ENCODE measurements around the gene MRPL42.

The MRPL42 gene

DNA sequence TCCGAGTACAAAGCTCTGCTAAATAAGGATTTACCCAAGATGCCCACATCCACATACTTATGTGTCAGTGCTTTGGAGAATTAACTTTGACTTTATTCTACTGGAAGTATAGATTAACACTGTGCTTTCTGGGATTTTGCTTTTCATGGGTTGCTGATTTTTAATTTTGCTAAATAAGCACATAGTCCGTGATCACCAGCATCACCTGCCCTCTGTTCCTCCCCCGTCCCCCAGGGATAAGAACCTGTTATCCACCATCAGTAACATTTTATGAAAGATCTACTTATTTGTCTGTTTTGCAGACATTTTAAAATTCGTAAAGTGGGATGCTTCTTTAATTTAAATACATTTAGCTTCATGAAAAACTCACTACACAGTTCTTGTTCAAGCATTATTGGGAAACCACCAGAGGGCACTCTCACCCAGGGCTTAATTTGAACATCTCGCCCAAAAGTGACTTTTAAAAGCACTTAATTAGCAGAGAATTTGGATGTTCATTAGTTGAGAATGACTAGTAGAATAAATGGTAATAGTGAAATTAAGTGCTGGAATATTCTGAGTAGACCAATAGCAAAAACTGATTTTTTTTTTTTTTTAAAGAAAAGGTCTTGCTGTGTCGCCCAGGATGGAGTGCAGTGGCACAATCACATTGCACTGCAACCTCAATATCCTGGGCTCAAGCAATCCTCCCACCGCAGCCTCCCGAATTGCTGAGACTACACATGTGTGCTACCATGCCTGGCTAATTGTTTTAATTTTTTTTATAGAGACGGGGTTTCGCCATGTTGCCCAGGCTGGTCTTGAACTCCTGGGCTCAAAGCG is 35.7 kb downstream of the MRPL42 start:
- no peaks in the 10 kb centered on the region for H3K27me3 ChIP-seq (ENCODE audit: low read depth, low read length)

DNA sequence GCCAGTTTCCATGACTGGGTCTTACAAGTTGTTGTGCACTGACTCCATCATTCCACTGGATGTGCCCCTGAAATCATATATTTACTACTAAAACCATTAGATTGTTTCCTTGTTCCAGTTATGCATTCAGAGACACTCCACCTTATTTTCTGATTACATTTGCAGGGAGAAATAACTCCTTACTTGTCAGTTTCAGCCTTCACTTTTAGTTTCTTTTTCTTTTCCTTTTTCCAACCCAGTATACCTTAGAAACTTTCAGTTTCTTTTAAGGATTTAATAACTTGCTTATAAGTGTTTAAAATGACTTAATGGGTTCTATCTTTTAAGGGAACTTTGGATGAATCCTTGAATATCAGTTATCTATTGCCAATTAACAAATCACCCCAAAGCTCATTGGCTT is 39.9 kb downstream of the MRPL42 start:
- H3K4me1 ChIP-seq (ENCODE audit: control insufficient read depth in 1 of 2, insufficient read depth in 2 of 2, low read length in 2 of 2): no peaks in the 10 kb centered on the region
- no peak overlapping the region for H3K27ac ChIP-seq (ENCODE audit: low read length)
- H3K4me3 ChIP-seq (ENCODE audit: low read depth in 1 of 2, low read length in 2 of 2): no peak overlapping the region
- H3K9me3 ChIP-seq (ENCODE audit: control insufficient read depth in 1 of 2, low read length in 2 of 2): no peaks in the 10 kb centered on the region
- H3K27me3 ChIP-seq (ENCODE audit: low read depth, low read length): no peaks in the 10 kb centered on the region
- H3K36me3 ChIP-seq (ENCODE audit: control insufficient read depth in 1 of 2, insufficient read depth in 2 of 2, low read length in 2 of 2): no peaks in the 10 kb centered on the region

More for the DNA sequence above, 35.7 kb downstream of the MRPL42 start:
- H3K36me3 ChIP-seq (ENCODE audit: control insufficient read depth in 1 of 2, insufficient read depth in 2 of 2, low read length in 2 of 2): peaks cover 4 to 6% of the 10 kb centered on the region in 2 donors
- no peak overlapping the region for H3K4me3 ChIP-seq (ENCODE audit: low read depth in 1 of 2, low read length in 2 of 2)
- H3K4me1 ChIP-seq (ENCODE audit: control insufficient read depth in 1 of 2, insufficient read depth in 2 of 2, low read length in 2 of 2): no peaks in the 10 kb centered on the region
- H3K27ac ChIP-seq (ENCODE audit: low read length): no peak overlapping the region
- no peaks in the 10 kb centered on the region for H3K9me3 ChIP-seq (ENCODE audit: control insufficient read depth in 1 of 2, low read length in 2 of 2)

DNA sequence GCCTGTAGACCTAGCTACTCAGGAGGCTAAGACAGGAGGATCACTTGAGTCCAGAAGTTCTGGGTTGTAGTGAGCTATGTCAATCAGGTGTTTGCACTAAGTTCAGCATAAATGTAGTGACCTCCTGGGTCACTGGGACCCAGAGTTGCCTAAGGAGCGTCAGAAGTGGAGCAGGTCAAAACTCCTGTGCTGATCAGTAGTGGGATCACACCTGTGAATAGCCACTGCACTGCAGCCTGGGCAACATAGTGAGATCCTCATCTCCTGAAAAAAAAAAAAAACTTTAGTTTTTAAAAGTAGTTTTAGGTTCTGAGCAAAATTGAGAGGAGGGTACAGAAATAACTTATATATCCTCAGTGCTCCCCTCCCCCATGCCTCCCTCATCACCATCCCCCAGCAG is 42.2 kb downstream of the MRPL42 start:
- H3K27me3 ChIP-seq (ENCODE audit: low read depth, low read length): no peaks in the 10 kb centered on the region
- H3K36me3 ChIP-seq (ENCODE audit: control insufficient read depth in 1 of 2, insufficient read depth in 2 of 2, low read length in 2 of 2): no peaks in the 10 kb centered on the region
- no peaks in the 10 kb centered on the region for H3K9me3 ChIP-seq (ENCODE audit: control insufficient read depth in 1 of 2, low read length in 2 of 2)
- no peaks in the 10 kb centered on the region for H3K4me1 ChIP-seq (ENCODE audit: control insufficient read depth in 1 of 2, insufficient read depth in 2 of 2, low read length in 2 of 2)
- no peak overlapping the region for H3K27ac ChIP-seq (ENCODE audit: low read length)
- H3K4me3 ChIP-seq (ENCODE audit: low read depth in 1 of 2, low read length in 2 of 2): no peak overlapping the region

DNA sequence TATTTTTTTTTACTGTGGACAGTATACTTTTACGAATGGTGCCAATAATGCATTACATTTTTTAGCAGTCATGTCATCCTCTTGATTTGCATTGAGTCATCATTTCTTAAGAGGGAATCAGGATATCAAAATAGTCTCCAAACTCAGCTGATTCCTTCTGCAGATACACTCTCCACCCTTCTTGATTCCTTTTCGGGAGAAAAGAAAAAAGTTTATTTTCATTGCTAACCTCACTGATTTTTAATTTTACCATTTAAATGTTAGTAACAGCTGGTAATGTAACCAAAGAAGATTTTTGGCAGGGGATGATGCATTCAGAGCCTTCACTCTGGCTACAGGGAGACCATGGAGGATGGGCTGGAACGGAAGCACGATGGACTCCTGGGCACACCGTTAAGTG is 47.5 kb downstream of the MRPL42 start:
- no peak overlapping the region for H3K27ac ChIP-seq (ENCODE audit: low read length)
- H3K4me3 ChIP-seq (ENCODE audit: low read depth in 1 of 2, low read length in 2 of 2): no peak overlapping the region
- H3K4me1 ChIP-seq (ENCODE audit: control insufficient read depth in 1 of 2, insufficient read depth in 2 of 2, low read length in 2 of 2): no peaks in the 10 kb centered on the region
- no peaks in the 10 kb centered on the region for H3K27me3 ChIP-seq (ENCODE audit: low read depth, low read length)
- H3K9me3 ChIP-seq (ENCODE audit: control insufficient read depth in 1 of 2, low read length in 2 of 2): no peaks in the 10 kb centered on the region
- H3K36me3 ChIP-seq (ENCODE audit: control insufficient read depth in 1 of 2, insufficient read depth in 2 of 2, low read length in 2 of 2): no peaks in the 10 kb centered on the region

DNA sequence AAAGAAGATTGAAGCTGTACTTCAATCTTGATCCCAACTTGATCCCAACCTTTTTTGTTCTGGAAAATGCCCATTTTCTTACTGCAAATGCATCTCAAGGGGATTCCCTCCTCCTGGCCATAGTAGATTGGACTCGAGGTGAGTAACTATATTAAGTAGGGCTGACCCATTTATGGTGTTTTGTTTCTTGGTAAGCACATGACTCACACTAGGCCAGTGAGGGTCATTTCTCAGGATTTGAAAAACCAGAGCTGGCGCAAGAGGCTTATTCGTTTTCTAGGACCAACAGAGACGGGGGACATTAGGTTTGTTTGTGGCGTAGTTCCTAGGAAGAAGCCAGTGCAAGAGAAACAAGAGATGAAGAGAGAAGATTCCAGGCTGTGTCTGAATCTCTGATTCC is 51.4 kb downstream of the MRPL42 start:
- no peak overlapping the region for H3K27ac ChIP-seq (ENCODE audit: low read length)
- H3K27me3 ChIP-seq (ENCODE audit: low read depth, low read length): no peaks in the 10 kb centered on the region
- no peak overlapping the region for H3K4me3 ChIP-seq (ENCODE audit: low read depth in 1 of 2, low read length in 2 of 2)
- no peaks in the 10 kb centered on the region for H3K36me3 ChIP-seq (ENCODE audit: control insufficient read depth in 1 of 2, insufficient read depth in 2 of 2, low read length in 2 of 2)
- no peaks in the 10 kb centered on the region for H3K4me1 ChIP-seq (ENCODE audit: control insufficient read depth in 1 of 2, insufficient read depth in 2 of 2, low read length in 2 of 2)
- H3K9me3 ChIP-seq (ENCODE audit: control insufficient read depth in 1 of 2, low read length in 2 of 2): no peaks in the 10 kb centered on the region

DNA sequence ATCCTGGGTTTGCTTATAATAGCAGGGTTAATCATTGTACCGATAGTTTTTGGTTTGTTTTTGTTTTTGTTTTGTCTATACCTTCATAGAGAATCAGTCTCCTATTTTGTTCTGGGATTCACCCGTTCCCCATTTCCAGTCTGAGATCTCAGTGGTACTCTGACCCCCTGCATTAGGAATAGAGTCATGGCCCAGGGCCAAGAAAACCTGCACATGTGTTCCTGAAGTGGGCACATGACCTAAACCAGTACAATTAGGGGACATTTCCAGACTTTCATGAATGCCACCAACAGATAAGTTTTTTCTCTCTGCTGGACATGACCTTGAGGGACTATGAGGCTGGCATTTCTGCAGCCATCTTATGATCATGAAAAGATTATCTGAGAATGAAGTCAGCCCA is 52.5 kb downstream of the MRPL42 start:
- Histone ChIP-seq H3K27ac (ENCODE audit: low read length) (no peak overlapping the region), H3K4me3 (ENCODE audit: low read depth in 1 of 2, low read length in 2 of 2) (no peak overlapping the region), H3K9me3 (ENCODE audit: control insufficient read depth in 1 of 2, low read length in 2 of 2) (no peaks in the 10 kb centered on the region), H3K4me1 (ENCODE audit: control insufficient read depth in 1 of 2, insufficient read depth in 2 of 2, low read length in 2 of 2) (no peaks in the 10 kb centered on the region), H3K27me3 (ENCODE audit: low read depth, low read length) (no peaks in the 10 kb centered on the region), H3K36me3 (ENCODE audit: control insufficient read depth in 1 of 2, insufficient read depth in 2 of 2, low read length in 2 of 2) (no peaks in the 10 kb centered on the region)

DNA sequence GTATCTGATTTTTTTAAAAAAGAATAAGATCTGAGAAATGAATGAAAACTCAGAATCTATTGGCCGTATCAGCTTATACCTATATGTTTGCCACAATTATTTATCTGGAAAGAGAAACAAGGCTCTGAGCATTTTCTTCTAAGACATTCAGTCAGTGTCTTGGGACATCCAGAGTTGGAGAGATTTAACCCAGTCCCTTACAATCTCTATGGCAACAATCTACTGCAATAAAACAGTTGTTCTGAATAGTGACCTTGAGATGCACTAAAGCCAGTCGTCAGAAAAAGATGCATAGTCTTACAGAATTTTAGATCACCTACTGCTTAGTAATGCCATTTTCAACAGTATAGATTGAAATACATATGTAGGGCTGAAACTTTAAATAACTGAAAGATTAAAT is 53.1 kb downstream of the MRPL42 start:
- no peaks in the 10 kb centered on the region for H3K36me3 ChIP-seq (ENCODE audit: control insufficient read depth in 1 of 2, insufficient read depth in 2 of 2, low read length in 2 of 2)
- H3K9me3 ChIP-seq (ENCODE audit: control insufficient read depth in 1 of 2, low read length in 2 of 2): no peaks in the 10 kb centered on the region
- H3K4me3 ChIP-seq (ENCODE audit: low read depth in 1 of 2, low read length in 2 of 2): no peak overlapping the region
- H3K27ac ChIP-seq (ENCODE audit: low read length): no peak overlapping the region
- H3K4me1 ChIP-seq (ENCODE audit: control insufficient read depth in 1 of 2, insufficient read depth in 2 of 2, low read length in 2 of 2): no peaks in the 10 kb centered on the region
- no peaks in the 10 kb centered on the region for H3K27me3 ChIP-seq (ENCODE audit: low read depth, low read length)

DNA sequence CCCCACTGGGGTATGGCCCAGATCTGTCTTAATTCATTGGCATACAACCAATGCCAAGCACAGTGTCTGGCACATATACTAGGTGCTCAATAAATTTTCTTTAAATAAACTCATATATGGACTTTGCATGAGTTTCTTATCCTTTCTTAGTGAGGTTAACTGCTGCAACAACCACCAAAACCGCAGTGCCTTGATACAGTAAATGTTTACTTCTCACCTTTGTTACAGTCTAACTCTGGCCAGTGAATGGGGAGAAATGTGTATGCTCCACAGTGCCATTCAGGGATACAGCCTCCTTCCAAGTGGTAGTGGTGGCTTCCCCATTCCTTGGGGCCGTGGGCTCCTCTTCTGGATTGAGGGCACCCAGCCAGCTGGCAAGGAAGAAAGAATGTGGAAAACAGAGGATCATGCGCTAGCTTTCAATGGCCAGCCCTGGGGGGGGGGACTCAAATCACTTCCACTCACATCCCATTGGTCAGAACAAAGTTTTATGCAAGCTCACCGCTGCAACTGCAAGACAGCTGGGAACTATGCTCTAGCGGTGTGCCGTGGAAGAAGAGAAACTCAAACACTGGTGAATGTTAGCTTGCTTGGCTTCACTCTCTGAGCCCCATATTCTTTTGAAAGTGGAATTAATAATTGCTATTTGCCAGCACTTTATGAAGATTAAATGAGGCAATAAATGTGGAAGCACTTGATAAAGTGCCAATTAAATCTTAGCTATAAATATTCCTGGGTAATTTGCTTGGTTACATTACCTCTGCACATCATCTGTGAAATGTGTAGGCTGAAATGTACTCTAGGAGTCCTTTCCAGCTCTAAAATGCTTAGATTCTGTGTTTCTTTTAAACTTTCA is 54.1 kb downstream of the MRPL42 start:
- Histone ChIP-seq H3K9me3 (ENCODE audit: control insufficient read depth in 1 of 2, low read length in 2 of 2) (no peaks in the 10 kb centered on the region), H3K36me3 (ENCODE audit: control insufficient read depth in 1 of 2, insufficient read depth in 2 of 2, low read length in 2 of 2) (no peaks in the 10 kb centered on the region), H3K27me3 (ENCODE audit: low read depth, low read length) (no peaks in the 10 kb centered on the region), H3K27ac (ENCODE audit: low read length) (no peak overlapping the region), H3K4me1 (ENCODE audit: control insufficient read depth in 1 of 2, insufficient read depth in 2 of 2, low read length in 2 of 2) (no peaks in the 10 kb centered on the region), H3K4me3 (ENCODE audit: low read depth in 1 of 2, low read length in 2 of 2) (no peak overlapping the region)

DNA sequence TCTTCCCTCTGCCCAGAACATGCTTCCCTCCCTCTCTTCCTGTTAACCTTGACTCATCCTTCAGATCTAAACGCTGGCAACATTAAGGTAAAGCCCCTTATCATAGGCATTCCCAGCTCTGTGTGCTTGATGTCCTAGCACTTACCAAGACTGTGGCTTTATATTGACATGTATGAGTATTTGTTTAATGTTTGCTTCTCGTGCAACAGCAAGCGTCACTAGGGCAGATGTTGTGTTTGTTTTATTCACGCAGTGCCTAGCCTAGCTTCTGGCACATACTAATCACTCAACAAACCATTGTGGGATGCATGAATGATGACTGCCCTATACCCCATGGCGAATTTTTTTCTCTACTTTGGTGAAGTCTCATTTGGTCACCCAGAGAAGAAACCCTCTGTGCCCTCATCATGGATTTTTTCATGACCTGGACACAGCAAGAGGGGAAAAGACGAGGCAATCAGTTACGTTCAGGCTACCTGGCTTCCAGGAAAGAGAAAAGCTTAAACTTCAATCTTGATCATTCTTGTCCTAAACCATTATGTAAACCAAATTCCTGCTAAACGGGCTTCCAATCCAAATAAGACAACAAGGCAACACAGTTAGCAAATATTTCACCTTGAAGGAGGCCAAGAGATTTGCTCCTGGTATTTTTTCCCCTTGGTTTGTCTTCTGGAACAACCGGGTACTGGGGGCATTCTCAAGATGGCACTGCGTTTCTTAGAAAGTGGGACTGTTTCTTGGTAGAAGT is 57.2 kb downstream of the MRPL42 start:
- no peaks in the 10 kb centered on the region for H3K4me1 ChIP-seq (ENCODE audit: control insufficient read depth in 1 of 2, insufficient read depth in 2 of 2, low read length in 2 of 2)

DNA sequence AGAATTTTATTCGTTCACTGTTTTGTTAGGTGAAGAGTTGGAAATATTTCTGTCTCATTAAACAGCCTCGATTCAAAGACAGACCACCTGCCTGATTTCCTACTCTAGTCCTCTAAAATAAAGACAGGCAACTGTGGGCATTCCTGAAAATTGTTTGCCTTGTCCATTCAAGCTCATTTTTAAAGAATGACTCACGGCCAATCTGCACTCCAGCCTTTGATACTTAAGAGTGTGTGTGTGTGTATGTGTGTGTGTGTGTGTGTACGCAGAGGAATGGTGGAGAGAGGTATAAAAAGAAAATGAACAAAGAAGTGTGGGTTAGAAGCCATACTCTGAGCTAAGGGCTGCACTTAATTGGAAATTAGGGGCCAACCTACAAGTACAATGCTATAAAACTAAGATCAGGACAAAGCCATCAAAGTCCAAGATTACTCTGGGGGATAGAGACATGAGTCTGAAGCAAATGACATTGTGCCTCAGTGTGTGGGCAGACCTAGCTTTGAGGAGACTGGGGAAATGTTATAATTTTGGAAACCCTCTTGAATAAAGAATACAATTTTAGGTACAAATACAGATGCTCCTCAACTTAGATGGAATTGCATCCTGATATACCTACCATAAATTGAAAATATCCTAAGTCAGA is 59.6 kb downstream of the MRPL42 start:
- Histone ChIP-seq H3K27me3 (ENCODE audit: low read depth, low read length) (no peaks in the 10 kb centered on the region), H3K4me1 (ENCODE audit: control insufficient read depth in 1 of 2, insufficient read depth in 2 of 2, low read length in 2 of 2) (no peaks in the 10 kb centered on the region), H3K36me3 (ENCODE audit: control insufficient read depth in 1 of 2, insufficient read depth in 2 of 2, low read length in 2 of 2) (no peaks in the 10 kb centered on the region), H3K9me3 (ENCODE audit: control insufficient read depth in 1 of 2, low read length in 2 of 2) (no peaks in the 10 kb centered on the region), H3K27ac (ENCODE audit: low read length) (no peak overlapping the region), H3K4me3 (ENCODE audit: low read depth in 1 of 2, low read length in 2 of 2) (no peak overlapping the region)

More for the DNA sequence above, 57.2 kb downstream of the MRPL42 start:
- H3K9me3 ChIP-seq (ENCODE audit: control insufficient read depth in 1 of 2, low read length in 2 of 2): no peaks in the 10 kb centered on the region
- H3K27me3 ChIP-seq (ENCODE audit: low read depth, low read length): no peaks in the 10 kb centered on the region
- no peak overlapping the region for H3K27ac ChIP-seq (ENCODE audit: low read length)
- H3K4me3 ChIP-seq (ENCODE audit: low read depth in 1 of 2, low read length in 2 of 2): no peak overlapping the region
- H3K36me3 ChIP-seq (ENCODE audit: control insufficient read depth in 1 of 2, insufficient read depth in 2 of 2, low read length in 2 of 2): no peaks in the 10 kb centered on the region

DNA sequence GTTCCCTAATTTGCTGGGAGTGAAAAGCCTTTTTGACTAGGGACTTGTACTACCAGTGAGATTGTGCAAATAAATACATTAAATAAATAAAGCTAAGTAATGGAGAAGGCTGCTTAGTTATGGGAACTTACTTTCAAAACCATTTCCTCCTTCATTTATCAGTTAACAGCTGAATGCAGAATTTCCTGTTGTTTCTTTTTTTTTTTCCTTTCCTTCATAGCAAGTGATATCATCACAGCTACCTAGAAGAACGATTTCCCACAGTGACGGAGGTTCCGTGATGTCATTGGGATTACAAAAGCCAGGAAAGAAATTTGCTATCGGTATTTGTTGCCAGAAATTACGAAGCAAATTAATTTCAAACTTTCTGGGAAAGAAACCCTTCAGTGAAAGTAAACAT is 63.0 kb downstream of the MRPL42 start:
- Histone ChIP-seq H3K27ac (ENCODE audit: low read length) (no peak overlapping the region), H3K4me3 (ENCODE audit: low read depth in 1 of 2, low read length in 2 of 2) (no peak overlapping the region), H3K9me3 (ENCODE audit: control insufficient read depth in 1 of 2, low read length in 2 of 2) (no peaks in the 10 kb centered on the region), H3K36me3 (ENCODE audit: control insufficient read depth in 1 of 2, insufficient read depth in 2 of 2, low read length in 2 of 2) (no peaks in the 10 kb centered on the region), H3K27me3 (ENCODE audit: low read depth, low read length) (no peaks in the 10 kb centered on the region), H3K4me1 (ENCODE audit: control insufficient read depth in 1 of 2, insufficient read depth in 2 of 2, low read length in 2 of 2) (no peaks in the 10 kb centered on the region)
